ENCODE results near the gene GUCY1B1. TPM values are rescaled to one million over a fixed set of nuclear protein-coding genes. Genes with fewer than 3 reads are reported as not detected.
A peak's percentile ranks its signal among the peaks of the same experiment; 100 is the strongest.

The GUCY1B1 gene
- total and polyA plus RNA-seq, 2 experiments from 2014 or later, result 8.6 to 16.7 TPM

- WGBS (ENCODE audit: low lambda C conversion rate, missing lambda C conversion rate), result 93% methylated on average over 7 of the region's 7 CpGs
These were observed 35.9 kb upstream of the GUCY1B1 start for GRCh38 chr4:155722816-155723499.

GRCh38 chr4:155724731-155725130 is 34.1 kb upstream of the GUCY1B1 start:
- no peaks in the 10 kb centered on the region for H3K79me2 ChIP-seq
- H3K9me3 ChIP-seq (ENCODE audit: low read depth), result no peaks in the 10 kb centered on the region
- WGBS (ENCODE audit: low lambda C conversion rate, missing lambda C conversion rate), result 93% methylated on average over 3 of the region's 3 CpGs
- TF ChIP-seq CTCF (IDR thresholded peaks at IDR 0.05; ENCODE audit: poor library complexity), result no peak
- TF ChIP-seq EZH2phosphoT487 (IDR thresholded peaks at IDR 0.05; ENCODE audit: low read depth, severe bottlenecking, unreplicated experiment), result no peak
- TF ChIP-seq EZH2 (IDR thresholded peaks at IDR 0.05; ENCODE audit: borderline replicate concordance), result no peak
- H4K20me1 ChIP-seq (ENCODE audit: insufficient read depth, poor library complexity, severe bottlenecking), result no peaks in the 10 kb centered on the region
- H3K36me3 ChIP-seq (replicated peaks; ENCODE audit: insufficient read depth, low read depth), result no peaks in the 10 kb centered on the region
- H3K4me1 ChIP-seq (ENCODE audit: insufficient read depth), result peaks cover 3% of the 10 kb centered on the region
- H3K4me2 ChIP-seq, result no peak overlapping the region
- no peak overlapping the region for H2AFZ ChIP-seq
- no peak overlapping the region for H3K27ac ChIP-seq
- no peak for DNase-seq (ENCODE audit: low spot score)
- H3K4me3 ChIP-seq, result no peak overlapping the region
- H3K9me2 ChIP-seq (replicated peaks; ENCODE audit: insufficient read depth), result no peaks in the 10 kb centered on the region
- no peaks in the 10 kb centered on the region for H3K27me3 ChIP-seq

More at GRCh38 chr4:155722816-155723499, 35.9 kb upstream of the GUCY1B1 start:
- Histone ChIP-seq H3K27me3 (no peaks in the 10 kb centered on the region), H3K9me2 (replicated peaks; ENCODE audit: insufficient read depth) (no peaks in the 10 kb centered on the region), H3K27ac (no peak overlapping the region), H4K20me1 (ENCODE audit: insufficient read depth, poor library complexity, severe bottlenecking) (no peaks in the 10 kb centered on the region), H3K79me2 (no peaks in the 10 kb centered on the region), H3K4me2 (no peak overlapping the region), H3K4me1 (ENCODE audit: insufficient read depth) (peaks cover 5% of the 10 kb centered on the region), H3K36me3 (replicated peaks; ENCODE audit: insufficient read depth, low read depth) (no peaks in the 10 kb centered on the region), H3K9me3 (ENCODE audit: low read depth) (no peaks in the 10 kb centered on the region), H3K4me3 (no peak overlapping the region), H2AFZ (no peak overlapping the region)
- no peak for TF ChIP-seq CTCF (IDR thresholded peaks at IDR 0.05; ENCODE audit: poor library complexity)
- no peak for TF ChIP-seq EZH2phosphoT487 (IDR thresholded peaks at IDR 0.05; ENCODE audit: low read depth, severe bottlenecking, unreplicated experiment)
- no peak for TF ChIP-seq EZH2 (IDR thresholded peaks at IDR 0.05; ENCODE audit: borderline replicate concordance)
- DNase-seq (ENCODE audit: low spot score), result no peak

GRCh38 chr4:155734065-155734464 is 24.8 kb upstream of the GUCY1B1 start:
- Histone ChIP-seq H3K4me1 (ENCODE audit: insufficient read depth) (no peaks in the 10 kb centered on the region), H3K27me3 (no peaks in the 10 kb centered on the region), H3K27ac (no peak overlapping the region), H2AFZ (no peak overlapping the region), H3K9me2 (replicated peaks; ENCODE audit: insufficient read depth) (no peaks in the 10 kb centered on the region), H4K20me1 (ENCODE audit: insufficient read depth, poor library complexity, severe bottlenecking) (no peaks in the 10 kb centered on the region), H3K9me3 (ENCODE audit: low read depth) (no peaks in the 10 kb centered on the region), H3K79me2 (no peaks in the 10 kb centered on the region), H3K4me2 (no peak overlapping the region), H3K36me3 (replicated peaks; ENCODE audit: insufficient read depth, low read depth) (no peaks in the 10 kb centered on the region), H3K4me3 (no peak overlapping the region)
- TF ChIP-seq EZH2phosphoT487 (IDR thresholded peaks at IDR 0.05; ENCODE audit: low read depth, severe bottlenecking, unreplicated experiment), result no peak
- TF ChIP-seq CTCF (IDR thresholded peaks at IDR 0.05; ENCODE audit: poor library complexity), result no peak
- TF ChIP-seq EZH2 (IDR thresholded peaks at IDR 0.05; ENCODE audit: borderline replicate concordance), result no peak
- 86% methylated on average over 3 of the region's 3 CpGs for WGBS (ENCODE audit: low lambda C conversion rate, missing lambda C conversion rate)
- DNase-seq (ENCODE audit: low spot score), result peak; percentile 26

Measured in hepatocyte (in vitro differentiated cells).